HG03039 (cell line): ENCODE results near the gene HSD17B8.
A peak's percentile ranks its signal among the peaks of the same experiment; 100 is the strongest.

ENCODE experiments used
- ATAC-seq: cut with Tn5 transposase; IDR thresholded peaks from one replicate; pipeline ENCODE4 v1.9.1; 2021; ENCODE audit warnings: mild to moderate bottlenecking, moderate library complexity; ENCODE audit not compliant: unreplicated experiment

Gene HSD17B8

DNA sequence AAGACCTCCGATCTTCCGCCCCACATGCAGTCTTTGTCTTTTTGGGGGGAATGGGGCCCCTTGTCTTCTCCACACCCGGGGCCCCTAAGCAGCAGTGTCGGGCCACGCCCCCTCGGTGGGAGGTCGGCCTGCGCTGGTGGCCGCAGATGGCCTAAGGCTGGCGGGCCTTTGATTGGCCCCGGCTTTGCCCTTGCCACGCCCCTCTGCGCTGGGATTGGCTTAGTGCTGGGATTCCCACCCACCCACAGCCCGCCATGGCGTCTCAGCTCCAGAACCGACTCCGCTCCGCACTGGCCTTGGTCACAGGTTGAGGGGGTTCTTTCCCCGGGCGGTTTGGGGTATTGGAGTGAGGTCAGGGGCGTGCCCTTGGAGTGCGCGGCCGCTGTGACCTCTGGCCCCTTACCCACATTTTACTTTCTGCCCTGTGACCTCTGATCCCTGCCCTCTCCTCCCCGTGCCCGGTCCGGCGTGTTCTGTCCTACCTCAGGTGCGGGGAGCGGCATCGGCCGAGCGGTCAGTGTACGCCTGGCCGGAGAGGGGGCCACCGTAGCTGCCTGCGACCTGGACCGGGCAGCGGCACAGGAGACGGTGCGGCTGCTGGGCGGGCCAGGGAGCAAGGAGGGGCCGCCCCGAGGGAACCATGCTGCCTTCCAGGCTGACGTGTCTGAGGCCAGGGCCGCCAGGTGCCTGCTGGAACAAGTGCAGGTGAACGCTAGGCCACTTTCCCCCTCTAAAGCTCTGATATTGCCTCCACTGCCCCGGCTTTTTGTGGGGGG lies at the start of gene HSD17B8:
Gene HSD17B8 (plus strand): TSS at position 241 of the 776 bp plus-strand sequence. CDS start 14 bp downstream, at position 255.
- peak; percentile 31 for ATAC-seq

DNA sequence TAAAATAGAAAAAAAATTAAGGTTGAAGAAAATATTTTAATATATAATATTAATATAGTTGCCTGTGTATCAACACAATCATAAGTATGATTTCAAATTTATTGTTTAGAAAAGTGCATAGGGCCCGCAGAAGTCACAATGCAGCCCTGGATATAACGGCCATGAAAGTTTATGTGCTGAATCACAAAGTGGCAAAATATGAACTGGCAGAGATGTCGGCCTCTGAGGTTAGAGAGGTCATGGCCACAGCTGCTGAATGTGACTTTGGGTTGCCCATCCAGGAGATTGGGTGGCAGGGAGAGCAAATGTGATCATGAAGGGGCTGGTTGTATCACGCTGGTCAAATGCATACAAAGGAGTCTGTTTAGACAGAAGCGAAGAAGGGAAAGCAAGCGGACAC lies 47.9 kb upstream of the HSD17B8 start:
- no peak for ATAC-seq

- no peak for ATAC-seq
These were observed 47.5 kb upstream of the HSD17B8 start for GRCh38 chr6:33156964-33157363.

- no peak for ATAC-seq
These were observed 44.4 kb upstream of the HSD17B8 start for GRCh38 chr6:33160096-33160495.

DNA sequence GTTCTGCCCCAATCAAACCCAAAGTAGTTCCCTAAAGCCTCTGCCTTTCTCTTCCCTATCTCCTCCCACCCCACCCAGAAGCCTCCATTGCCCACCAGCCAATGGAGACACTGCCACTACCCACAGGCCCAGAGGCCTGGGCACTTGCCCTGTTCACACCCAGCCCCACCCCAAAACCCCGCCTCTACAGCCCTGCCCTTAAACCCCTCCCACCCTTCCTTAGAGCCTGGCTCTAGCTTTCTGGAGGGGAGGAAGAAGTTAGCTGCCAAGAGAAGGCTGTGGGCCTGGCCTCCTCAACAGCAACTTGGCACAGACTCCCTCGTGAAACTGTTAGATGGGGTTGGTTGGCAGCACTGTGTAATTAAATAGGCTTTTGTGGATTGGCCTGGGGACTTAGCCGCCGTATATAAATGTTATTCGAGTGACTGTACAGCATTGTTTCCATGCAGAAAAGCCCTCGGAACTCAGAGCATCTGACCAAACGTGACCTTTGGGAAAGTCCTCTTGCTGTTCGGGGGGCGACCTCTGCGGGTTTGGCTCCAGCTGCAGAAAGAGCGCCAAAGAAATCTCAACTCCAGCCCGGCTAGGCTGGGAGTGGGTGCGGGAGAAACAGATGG lies 43.6 kb upstream of the HSD17B8 start:
- no peak for ATAC-seq

DNA sequence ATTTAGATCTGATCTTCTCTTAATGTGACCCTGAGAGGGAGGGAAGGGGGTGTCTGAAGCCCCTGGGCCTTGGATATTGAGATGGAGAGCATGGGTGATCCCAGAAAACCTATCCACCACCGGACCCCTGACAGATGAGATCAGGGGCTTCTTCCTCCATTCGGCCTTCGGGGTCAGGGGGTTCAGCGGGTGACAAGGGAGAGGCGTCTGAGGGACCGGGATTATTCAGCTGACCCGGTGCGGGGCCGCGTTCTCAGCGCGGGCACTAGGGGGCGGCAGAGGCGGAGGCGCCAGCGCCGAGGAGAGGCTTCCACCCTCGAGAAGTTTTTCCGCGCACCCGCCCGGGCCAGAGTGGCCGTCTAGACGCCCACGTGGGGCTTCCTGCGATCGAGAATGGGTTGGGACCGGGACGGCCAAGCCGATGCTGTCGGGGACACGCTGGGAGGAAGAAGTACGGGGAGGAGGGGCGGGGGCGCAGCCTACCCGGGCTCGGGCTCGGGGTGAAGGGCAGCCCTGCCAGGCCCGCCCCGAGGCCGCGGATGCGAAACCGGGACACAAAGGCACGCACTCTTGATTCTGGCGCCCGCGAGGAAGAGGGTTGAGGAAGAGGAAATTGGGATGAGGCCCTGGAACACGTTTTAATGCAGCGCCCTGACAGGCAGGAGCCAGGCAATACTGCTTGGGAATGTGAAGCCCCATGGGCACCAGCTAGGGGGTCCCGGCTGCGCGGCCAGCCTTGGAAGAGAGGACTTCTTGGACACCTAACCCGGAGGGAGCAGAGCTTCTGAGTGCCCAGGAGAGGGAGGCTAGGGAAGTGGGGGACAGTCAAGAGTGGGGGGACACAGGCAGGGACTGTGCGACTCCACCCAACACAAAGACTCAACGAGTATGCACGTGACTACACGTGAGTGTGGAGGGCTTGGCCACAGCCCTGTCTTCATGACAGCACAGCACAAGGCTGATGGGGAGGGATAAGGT lies 42.8 kb upstream of the HSD17B8 start:
- no peak for ATAC-seq

- ATAC-seq, result no peak
These were observed 40.9 kb upstream of the HSD17B8 start for GRCh38 chr6:33163540-33163939.

GRCh38 chr6:33164176-33164575 lies 40.3 kb upstream of the HSD17B8 start:
- ATAC-seq, result no peak

GRCh38 chr6:33164665-33165373 lies 39.6 kb upstream of the HSD17B8 start:
- no peak for ATAC-seq

DNA sequence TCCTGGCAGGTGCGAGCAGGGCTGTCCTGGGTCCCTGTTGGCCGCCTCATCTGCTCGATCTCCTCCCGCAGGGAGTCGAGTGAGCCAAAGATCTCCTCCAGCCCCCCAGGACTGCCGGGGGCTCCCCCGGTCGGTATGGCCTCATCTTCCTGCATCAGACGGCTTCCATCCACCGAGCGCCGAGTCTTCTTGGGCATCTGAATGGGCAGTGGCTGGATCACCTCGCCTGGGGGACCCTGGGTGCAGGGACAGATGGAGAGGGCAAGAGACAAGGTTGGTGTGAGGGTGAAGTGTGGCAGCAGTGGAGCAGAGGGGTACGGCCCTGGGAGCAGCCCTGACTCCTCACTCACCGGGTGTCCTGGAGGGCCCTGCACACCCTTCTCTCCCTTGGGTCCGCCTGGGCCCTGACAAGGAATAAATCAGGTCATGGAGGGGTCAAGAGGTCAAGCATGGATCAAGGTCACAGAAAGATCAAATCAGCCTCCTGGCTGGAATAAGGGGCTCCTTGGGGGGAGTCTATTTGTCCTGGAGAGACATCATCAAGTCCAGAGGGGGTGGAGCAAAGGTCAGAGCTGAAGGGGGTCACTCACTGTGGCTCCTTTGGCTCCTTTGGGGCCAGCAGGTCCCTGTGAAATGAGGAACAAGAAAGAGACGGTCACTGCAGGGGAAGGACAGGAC lies 38.7 kb upstream of the HSD17B8 start:
- no peak for ATAC-seq

GRCh38 chr6:33166363-33166762 lies 38.1 kb upstream of the HSD17B8 start:
- no peak for ATAC-seq

GRCh38 chr6:33166811-33167210 lies 37.6 kb upstream of the HSD17B8 start:
- no peak for ATAC-seq

- ATAC-seq, result no peak
These were observed 36.8 kb upstream of the HSD17B8 start for GRCh38 chr6:33167374-33168283.

DNA sequence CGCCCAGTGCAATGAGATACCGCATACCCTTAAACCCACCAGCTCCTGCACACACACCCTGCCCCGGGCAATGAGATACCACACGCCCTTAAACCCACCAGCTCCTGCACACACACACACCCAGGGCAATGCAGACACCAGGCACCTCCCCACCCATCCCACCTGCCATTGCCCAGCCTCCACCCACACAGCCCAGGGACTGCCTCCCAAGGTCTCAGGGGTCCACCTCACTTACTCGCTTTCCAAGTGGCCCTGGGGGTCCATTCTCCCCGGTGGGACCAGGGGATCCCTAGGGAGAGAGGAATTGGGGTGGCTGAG lies 36.2 kb upstream of the HSD17B8 start:
- ATAC-seq, result no peak

DNA sequence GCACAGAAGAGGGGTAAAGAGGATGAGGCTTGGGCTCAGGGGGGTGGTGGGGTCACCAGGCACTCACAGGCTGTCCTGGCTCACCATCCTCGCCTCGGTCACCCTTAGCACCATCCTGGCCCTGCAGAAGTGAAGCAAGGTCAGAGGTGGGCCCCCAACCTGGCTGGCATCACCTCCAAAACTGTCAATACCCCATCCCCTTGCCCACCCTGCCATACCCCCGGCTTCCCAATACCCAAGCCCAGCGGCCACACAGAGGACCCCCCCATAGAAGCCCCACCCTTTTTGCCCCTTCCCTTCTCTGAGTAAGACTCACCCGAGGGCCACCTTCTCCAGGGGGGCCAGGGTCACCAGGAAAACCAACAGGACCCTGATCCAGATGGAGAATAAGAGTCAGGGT lies 35.8 kb upstream of the HSD17B8 start:
- no peak for ATAC-seq

GRCh38 chr6:33169291-33170175 lies 34.9 kb upstream of the HSD17B8 start:
- ATAC-seq, result no peak

DNA sequence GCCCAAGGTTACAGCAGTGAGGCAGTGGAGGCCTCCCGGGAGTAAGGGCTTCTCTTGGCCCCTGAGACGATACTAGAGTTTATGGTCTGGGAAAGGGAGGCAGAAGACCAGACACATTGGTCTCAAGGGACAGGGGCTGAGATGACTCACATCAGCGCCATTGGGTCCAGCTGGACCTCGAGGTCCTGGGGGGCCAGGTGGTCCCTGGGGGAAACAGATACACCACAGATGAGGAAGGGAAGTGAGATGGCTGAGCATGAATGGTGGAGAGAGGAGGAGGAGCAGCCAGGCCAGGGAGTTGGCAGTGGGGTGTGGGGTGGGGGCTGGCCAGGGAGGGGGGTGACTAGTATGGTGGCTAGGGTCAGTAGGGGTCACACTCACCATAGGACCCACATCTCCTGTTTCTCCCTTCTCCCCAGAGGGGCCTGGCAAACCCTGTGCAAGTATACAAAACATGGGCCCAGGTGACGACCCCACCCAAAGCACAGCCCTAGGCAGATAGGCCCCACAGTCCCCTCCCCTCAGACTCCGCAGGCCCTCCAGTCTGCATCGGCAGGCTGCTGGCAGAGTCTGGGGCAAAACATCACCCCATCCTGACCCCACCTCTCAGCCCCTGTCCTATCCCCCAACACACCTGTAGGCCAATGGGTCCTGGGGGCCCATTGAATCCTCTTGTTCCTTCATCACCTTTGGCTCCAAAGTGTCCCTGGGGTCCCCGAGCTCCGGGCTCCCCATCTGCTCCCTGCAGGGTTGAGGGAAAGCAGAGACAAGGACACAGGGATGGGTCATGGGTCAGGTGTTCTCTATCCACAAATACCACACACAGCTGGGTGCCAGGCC lies 34.1 kb upstream of the HSD17B8 start:
- no peak for ATAC-seq
